GM18508 (cell line): ENCODE results near the gene RDH13.
"Not testable (repeated sequence)": the region's sequence is repeated elsewhere in the genome, so short reads cannot be mapped to it uniquely, and the experiment has no call there.

Experiments used
- ATAC-seq: cut with Tn5 transposase; IDR thresholded peaks from one replicate; pipeline ENCODE4 v1.9.1; 2021; ENCODE audit warnings: moderate number of reproducible peaks; ENCODE audit not compliant: insufficient read depth, unreplicated experiment

The RDH13 gene, protein sequence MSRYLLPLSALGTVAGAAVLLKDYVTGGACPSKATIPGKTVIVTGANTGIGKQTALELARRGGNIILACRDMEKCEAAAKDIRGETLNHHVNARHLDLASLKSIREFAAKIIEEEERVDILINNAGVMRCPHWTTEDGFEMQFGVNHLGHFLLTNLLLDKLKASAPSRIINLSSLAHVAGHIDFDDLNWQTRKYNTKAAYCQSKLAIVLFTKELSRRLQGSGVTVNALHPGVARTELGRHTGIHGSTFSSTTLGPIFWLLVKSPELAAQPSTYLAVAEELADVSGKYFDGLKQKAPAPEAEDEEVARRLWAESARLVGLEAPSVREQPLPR

DNA sequence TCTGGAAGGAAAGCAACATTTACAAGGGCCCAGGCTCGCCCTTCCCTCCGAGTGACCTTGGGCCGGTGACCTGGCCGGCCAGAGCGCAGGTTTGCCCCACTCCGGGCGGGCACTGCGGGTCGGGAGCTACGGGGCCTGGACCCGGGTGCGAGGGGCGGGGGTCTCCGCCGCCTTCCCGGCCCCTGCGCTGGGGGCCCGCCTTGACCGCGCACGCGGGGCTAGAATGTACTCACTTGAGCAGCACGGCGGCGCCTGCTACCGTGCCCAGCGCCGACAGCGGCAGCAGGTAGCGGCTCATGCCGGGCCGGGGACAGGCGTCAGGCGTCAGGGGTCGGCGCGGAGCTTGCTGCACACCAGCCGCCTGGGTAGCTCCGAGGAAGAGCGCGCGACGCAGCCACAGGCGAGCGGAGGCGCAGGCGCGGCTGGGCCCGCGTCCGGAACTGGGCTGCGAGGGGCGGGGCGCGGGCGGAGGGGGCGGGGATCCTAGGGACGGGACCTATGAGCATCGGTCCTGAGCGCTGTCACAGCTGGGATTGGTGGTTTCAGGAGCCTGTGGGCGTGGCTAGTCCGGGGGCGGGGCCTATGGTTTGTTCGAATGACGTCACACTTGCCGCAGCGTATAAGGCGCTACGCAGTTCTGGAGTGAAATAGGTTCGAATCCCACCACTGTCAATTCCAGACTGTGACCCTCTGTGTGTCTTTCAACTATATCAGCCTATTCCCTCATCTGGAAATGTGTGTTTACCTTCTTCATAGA is at the start of gene RDH13:
TSS of gene RDH13 (minus strand) at position 414 of the 757 bp plus-strand sequence. CDS start at position 298, 116 bp downstream.
- ATAC-seq = peak; percentile 69

DNA sequence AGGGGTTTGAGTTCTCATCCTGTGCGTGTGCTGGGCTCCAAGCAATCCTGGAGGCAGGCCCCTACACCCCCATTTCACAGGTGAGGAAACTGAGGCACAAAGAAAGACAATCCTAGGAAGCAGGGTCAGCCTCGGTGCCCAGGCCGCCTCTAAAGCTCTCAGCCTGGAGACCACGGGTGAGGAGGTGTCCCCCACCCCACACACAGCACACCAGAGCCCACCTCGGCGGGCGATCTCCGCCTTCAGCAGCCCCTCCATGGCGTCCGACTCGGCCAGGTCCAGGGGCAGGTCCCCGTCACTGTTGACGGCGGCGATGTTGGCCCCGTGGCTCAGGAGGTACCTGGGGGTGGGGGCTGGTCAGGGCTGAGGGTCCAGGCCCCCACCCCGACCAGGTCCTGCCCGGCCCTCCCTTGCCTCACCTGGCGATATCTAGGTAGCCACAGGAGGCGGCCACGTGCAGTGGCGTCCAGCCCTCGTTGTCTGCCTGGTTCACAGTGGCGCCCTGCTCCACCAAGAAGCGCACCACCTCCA is 49.4 kb upstream of the RDH13 start:
- ATAC-seq = no peak

DNA sequence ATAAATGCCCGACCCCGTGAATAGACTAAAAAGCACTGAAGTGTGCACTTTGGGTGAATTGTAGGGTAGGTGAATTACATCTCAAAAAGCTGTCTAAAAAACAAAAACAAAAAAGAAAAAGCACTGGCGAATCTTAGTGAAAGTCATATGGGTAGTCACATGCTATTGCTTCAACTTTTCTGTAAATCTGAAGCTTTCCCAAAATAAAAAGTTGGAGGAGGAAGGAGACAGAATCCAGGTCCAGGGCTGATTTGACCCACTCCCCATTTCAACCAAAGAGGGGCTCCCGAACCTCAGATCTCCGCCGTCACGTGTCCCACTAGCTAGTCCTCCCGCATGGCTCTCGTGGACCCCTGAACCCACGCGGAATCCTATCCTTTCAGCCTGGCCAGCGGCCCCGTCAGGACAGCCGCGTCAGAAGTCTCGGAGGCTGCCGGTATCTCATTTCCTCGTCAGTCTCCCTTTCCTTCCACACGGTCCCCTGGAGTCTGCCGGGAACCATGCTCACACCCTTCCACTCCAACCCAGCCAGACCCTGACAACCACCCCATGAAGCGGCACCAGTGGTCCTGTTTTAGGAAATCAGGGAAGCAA is 48.4 kb upstream of the RDH13 start:
- ATAC-seq = no peak

GRCh38 chr19:55109527-55110291 is 46.8 kb upstream of the RDH13 start:
- ATAC-seq = no peak

DNA sequence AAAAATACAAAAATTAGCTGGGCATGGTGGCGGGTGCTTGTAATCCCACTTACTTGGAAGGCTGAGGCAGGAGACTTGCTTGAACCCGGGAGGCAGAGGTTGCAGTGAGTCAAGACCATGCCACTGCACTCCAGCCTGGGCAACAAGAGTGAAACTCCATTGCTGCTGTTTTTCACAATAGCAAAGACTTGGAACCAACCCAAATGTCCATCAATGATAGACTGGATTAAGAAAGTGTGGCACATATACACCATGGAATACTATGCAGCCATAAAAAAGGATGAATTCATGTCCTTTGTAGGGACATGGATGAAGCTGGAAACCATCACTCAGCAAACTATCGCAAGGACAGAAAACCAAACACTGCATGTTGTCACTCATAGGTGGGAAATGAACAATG is 44.3 kb upstream of the RDH13 start:
- not testable (repeated sequence) for ATAC-seq

GRCh38 chr19:55106591-55106990 is 43.6 kb upstream of the RDH13 start:
- ATAC-seq = no peak

- ATAC-seq = no peak
These were observed 42.3 kb upstream of the RDH13 start for GRCh38 chr19:55105237-55105636.

GRCh38 chr19:55103190-55103589 is 40.2 kb upstream of the RDH13 start:
- ATAC-seq = no peak

DNA sequence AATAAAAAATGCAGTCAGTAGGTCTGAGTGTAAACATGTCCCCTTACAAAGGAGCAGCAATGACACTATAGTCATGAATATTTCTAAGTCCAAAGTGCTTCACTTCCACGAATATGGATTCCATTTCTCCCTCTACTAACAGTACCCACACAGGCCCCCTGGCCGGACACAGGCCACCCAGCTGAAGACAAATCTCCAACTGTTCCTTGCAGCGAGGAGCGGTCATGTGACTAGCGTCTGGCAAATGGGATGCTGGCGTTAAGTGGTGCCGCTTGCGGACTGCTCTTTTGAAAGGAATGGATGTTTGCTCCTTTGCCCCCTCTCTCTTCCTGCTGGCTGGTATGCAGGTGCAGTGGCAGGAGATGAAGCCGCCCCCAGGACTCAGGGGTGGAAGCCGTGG is 38.3 kb upstream of the RDH13 start:
- ATAC-seq = no peak

GRCh38 chr19:55099557-55100506 is 36.9 kb upstream of the RDH13 start:
- no peak for ATAC-seq

GRCh38 chr19:55098716-55099556 is 36.0 kb upstream of the RDH13 start:
- ATAC-seq = no peak

DNA sequence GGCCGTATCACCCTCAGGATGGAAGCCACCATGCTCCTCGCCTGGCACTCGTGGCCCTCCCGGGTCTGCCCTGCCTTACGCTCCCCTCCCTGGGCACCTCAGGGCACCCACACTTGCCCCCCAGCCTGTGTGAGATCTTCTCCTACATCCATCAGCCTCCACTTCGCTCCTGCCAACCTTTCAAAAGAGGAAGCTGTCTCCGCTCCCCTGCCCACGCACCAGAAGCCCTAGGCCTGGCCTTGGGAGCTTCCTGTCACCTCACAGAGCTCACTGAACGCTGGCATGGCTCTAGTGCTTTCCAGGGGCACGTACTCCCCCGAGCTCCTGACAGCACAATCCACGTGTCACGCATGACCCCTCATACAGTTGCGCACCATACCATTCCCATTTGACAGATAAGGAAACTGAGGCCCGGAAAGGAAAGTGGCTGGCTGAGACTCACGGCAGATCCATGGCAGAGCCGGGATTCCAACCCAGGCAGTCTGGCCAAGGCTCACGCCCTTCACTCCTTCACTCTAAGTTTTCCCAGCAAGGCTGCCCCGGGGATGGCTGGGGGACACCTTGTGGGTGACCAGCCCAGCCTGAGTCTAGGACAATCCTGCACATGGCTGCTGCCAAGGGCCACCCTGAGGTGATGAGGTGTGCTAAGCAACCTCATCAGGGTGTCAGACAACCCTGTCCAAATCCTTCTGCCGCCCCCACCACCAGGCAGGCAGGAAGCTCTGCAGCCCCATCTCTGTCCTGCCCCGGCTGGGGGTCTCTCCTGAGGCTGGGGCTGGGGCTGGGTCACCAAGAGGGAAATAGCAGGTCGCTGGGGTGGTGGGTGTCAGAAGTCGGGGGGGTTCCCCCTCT is 35.1 kb upstream of the RDH13 start:
- no peak for ATAC-seq

GRCh38 chr19:55096061-55096701 is 33.2 kb upstream of the RDH13 start:
- no peak for ATAC-seq

GRCh38 chr19:55095260-55096060 is 32.5 kb upstream of the RDH13 start:
- ATAC-seq = no peak

DNA sequence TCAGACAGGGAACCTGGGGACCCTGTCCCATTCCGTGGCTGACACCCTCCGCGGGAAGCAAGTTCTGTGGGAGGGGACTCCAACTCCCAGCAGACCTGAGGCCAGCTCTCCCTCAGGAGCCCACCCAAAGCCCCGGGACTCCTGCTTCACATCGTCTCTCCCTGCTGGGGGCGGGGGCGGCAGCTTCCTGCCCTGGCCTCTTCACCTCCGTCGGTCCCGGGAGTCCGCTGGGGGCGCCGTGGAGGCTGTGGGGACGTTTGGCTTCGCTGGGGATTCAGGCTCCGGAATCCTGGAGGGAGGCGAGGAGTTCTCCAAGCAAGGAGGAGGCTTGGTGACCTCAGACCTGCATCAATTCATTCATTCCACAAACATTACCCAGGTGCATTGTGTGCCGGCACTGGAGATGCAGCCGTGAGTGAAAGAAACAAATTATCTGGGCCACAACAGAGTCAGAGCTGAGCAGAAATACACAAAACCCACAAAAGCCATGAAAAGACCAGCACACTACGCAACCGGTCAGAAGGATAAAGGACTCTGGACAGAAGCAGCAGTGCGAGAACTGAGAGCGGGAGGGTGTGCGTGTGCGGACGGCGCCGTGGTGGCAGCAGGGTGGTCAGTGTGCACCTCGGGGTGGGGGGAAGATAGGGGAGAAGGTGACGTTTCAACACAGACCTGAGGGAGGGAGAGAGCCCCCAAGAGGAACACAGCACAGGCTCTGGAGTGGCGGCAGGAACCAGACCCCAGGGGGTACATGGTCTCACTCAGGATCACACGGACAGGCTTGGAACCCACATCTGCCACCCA is 31.7 kb upstream of the RDH13 start:
- ATAC-seq = no peak
